Fibroblast of lung (primary cell): Measurements from ENCODE around the gene FBXO34. TPM values are rescaled to one million over a fixed set of nuclear protein-coding genes. Genes with fewer than 3 reads are reported as not detected.

Source experiments
- DNase-seq, 2 donors: peaks; one replicate each; pipeline versions ENCODE4 v3.0.0 to v3.0.0-alpha.2; 2010; ENCODE audit warnings: low read depth in 2 of 2
- H2AFZ ChIP-seq: 2 replicates; pipeline ENCODE4 v1.5.1; 2012; ENCODE audit warnings: low read length, control low read depth, inconsistent platforms
- H3K27ac ChIP-seq: 2 replicates; pipeline ENCODE4 v1.5.1; 2011; ENCODE audit warnings: low read length, control low read depth; ENCODE audit not compliant: insufficient read depth
- H3K27me3 ChIP-seq: 2 replicates; pipeline ENCODE4 v1.5.1; 2011; ENCODE audit warnings: mild to moderate bottlenecking, low read length; ENCODE audit not compliant: control insufficient read depth, insufficient read depth
- H3K36me3 ChIP-seq: 2 replicates; pipeline ENCODE4 v1.5.1; 2011; ENCODE audit warnings: low read length; ENCODE audit not compliant: control insufficient read depth, insufficient read depth
- H3K4me1 ChIP-seq: 2 replicates; pipeline ENCODE4 v1.5.1; 2011; ENCODE audit warnings: low read length; ENCODE audit not compliant: control insufficient read depth, insufficient read depth; ENCODE audit errors: extremely low read depth
- H3K4me2 ChIP-seq: 2 replicates; pipeline ENCODE4 v1.5.1; 2011; ENCODE audit warnings: low read length, control low read depth; ENCODE audit not compliant: insufficient read depth; ENCODE audit errors: extremely low read depth
- H3K4me3 ChIP-seq, 4 experiments: fragments of 200-600 bp in 1 of 4; sonication (generic) in 1 of 4; replicated peaks in 1 of 4; 2 replicates each; pipeline ENCODE4 v1.5.1; 2011 to 2016; ENCODE audit warnings: low read length in 4 of 4, low read depth in 3 of 4, mild to moderate bottlenecking in 3 of 4, control low read depth in 2 of 4, inconsistent platforms in 1 of 4, mixed read lengths in 1 of 4; ENCODE audit not compliant: insufficient read depth in 1 of 4; ENCODE audit errors: control extremely low read depth in 1 of 4
- H3K79me2 ChIP-seq: 2 replicates; pipeline ENCODE4 v1.5.1; 2012; ENCODE audit warnings: mild to moderate bottlenecking, low read length, inconsistent platforms; ENCODE audit not compliant: control insufficient read depth, insufficient read depth
- H3K9ac ChIP-seq: 2 replicates; pipeline ENCODE4 v1.5.1; 2011; ENCODE audit warnings: mild to moderate bottlenecking, low read length, control low read depth; ENCODE audit not compliant: insufficient read depth
- H3K9me3 ChIP-seq: 2 replicates; pipeline ENCODE4 v1.5.1; 2012; ENCODE audit warnings: low read depth, low read length; ENCODE audit not compliant: control insufficient read depth, insufficient read depth
- H4K20me1 ChIP-seq: 2 replicates; pipeline ENCODE4 v1.5.1; 2011; ENCODE audit warnings: low read length; ENCODE audit not compliant: control insufficient read depth, insufficient read depth; ENCODE audit errors: extremely low read depth
- CTCF ChIP-seq, 2 donors: IDR thresholded peaks in 1 of 2; conservative IDR thresholded peaks in 1 of 2; 1 replicate in 1 of 2; 2 replicates in 1 of 2; pipeline ENCODE4 v1.5.1; 2011 to 2012; ENCODE audit warnings: low read length in 2 of 2, control low read depth in 1 of 2, inconsistent platforms in 1 of 2, low read depth in 1 of 2, mild to moderate bottlenecking in 1 of 2
- EZH2 ChIP-seq: IDR thresholded peaks from 2 replicates; pipeline ENCODE4 v1.5.1; 2012; ENCODE audit warnings: low read length, control low read depth, mild to moderate bottlenecking; ENCODE audit errors: missing control alignments
- polyA plus RNA-seq, 2 donors: library from polyadenylated mRNA; depleted of rRNA in 1 of 2; stranded (reverse) in 1 of 2; unstranded in 1 of 2; fragments of >200 nt; gene quantifications; 2 replicates each; pipeline ENCODE4 v1.2.1, GENCODE V29; 2011 to 2012; ENCODE audit warnings: missing spikeins in 1 of 2
- total RNA-seq: library from RNA; depleted of rRNA; stranded (reverse); fragments of >200 nt; gene quantifications from 2 replicates; pipeline ENCODE4 v1.2.1, GENCODE V29; 2014

FBXO34 gene
- total and polyA plus RNA-seq, 2 donors (not counting 1 experiment from before 2014, with no cell fraction given): 20.8 to 29.1 TPM

- Histone ChIP-seq H3K27ac (no peak overlapping the region), H3K36me3 (no peaks in the 10 kb centered on the region), H3K27me3 (no peaks in the 10 kb centered on the region), H4K20me1 (no peaks in the 10 kb centered on the region), H3K79me2 (peaks cover 15% of the 10 kb centered on the region), H3K9ac (no peak overlapping the region), H2AFZ (no peak overlapping the region), H3K4me3 (no peak overlapping the region), H3K4me2 (peak overlapping the region; percentile 56), H3K4me1 (peaks cover 6% of the 10 kb centered on the region), H3K9me3 (no peaks in the 10 kb centered on the region)
- TF ChIP-seq CTCF (conservative IDR thresholded peaks at IDR 0.05 in 1 of 2, IDR thresholded peaks at IDR 0.05 in 1 of 2; ENCODE audit: low read depth in 1 of 2, low read length in 2 of 2) (no peak), EZH2 (no peak)
- peak; percentile 47 for DNase-seq
These were observed 62.7 kb downstream of the FBXO34 start for GRCh38 chr14:55333711-55334485.

- TF ChIP-seq CTCF (conservative IDR thresholded peaks at IDR 0.05 in 1 of 2, IDR thresholded peaks at IDR 0.05 in 1 of 2; ENCODE audit: low read depth in 1 of 2, low read length in 2 of 2) (no peak), EZH2 (no peak)
- H3K36me3 ChIP-seq: no peaks in the 10 kb centered on the region
- H3K9me3 ChIP-seq: no peaks in the 10 kb centered on the region
- H3K4me1 ChIP-seq: peaks cover 6% of the 10 kb centered on the region
- no peak overlapping the region for H3K9ac ChIP-seq
- H3K79me2 ChIP-seq: peaks cover 13% of the 10 kb centered on the region
- DNase-seq: no peak
- no peak overlapping the region for H3K27ac ChIP-seq
- no peaks in the 10 kb centered on the region for H3K27me3 ChIP-seq
- H2AFZ ChIP-seq: no peak overlapping the region
- no peak overlapping the region for H3K4me3 ChIP-seq
- H4K20me1 ChIP-seq: no peaks in the 10 kb centered on the region
- no peak overlapping the region for H3K4me2 ChIP-seq
These were observed 64.9 kb downstream of the FBXO34 start for GRCh38 chr14:55336162-55336561.

- Histone ChIP-seq H4K20me1 (no peaks in the 10 kb centered on the region), H3K4me2 (no peak overlapping the region)
- no peak for DNase-seq
These were observed 65.5 kb downstream of the FBXO34 start for GRCh38 chr14:55336691-55337090.

More at GRCh38 chr14:55336691-55337090, 65.5 kb downstream of the FBXO34 start:
- no peak overlapping the region for H2AFZ ChIP-seq
- no peak overlapping the region for H3K27ac ChIP-seq
- peaks cover 13% of the 10 kb centered on the region for H3K79me2 ChIP-seq
- no peak overlapping the region for H3K4me3 ChIP-seq
- no peaks in the 10 kb centered on the region for H3K27me3 ChIP-seq
- H3K9me3 ChIP-seq: no peaks in the 10 kb centered on the region
- H3K9ac ChIP-seq: no peak overlapping the region
- TF ChIP-seq CTCF (conservative IDR thresholded peaks at IDR 0.05 in 1 of 2, IDR thresholded peaks at IDR 0.05 in 1 of 2; ENCODE audit: low read depth in 1 of 2, low read length in 2 of 2) (no peak), EZH2 (no peak)
- peaks cover 6% of the 10 kb centered on the region for H3K4me1 ChIP-seq
- no peaks in the 10 kb centered on the region for H3K36me3 ChIP-seq
